Measurements from ENCODE around the gene MPP3. TPM values are rescaled to one million over a fixed set of nuclear protein-coding genes. Genes with fewer than 3 reads are reported as not detected.

Gene MPP3
- polyA plus RNA-seq, 1 donor = 4.9 TPM

- Histone ChIP-seq H3K4me3 (ENCODE audit: low read length) (no peak overlapping the region), H3K36me3 (ENCODE audit: control insufficient read depth, insufficient read depth, low read length) (no peaks in the 10 kb centered on the region), H3K27me3 (ENCODE audit: control insufficient read depth, insufficient read depth, low read length) (peaks cover 29% of the 10 kb centered on the region), H3K27ac (ENCODE audit: low read length) (no peak overlapping the region), H3K4me1 (ENCODE audit: control insufficient read depth, insufficient read depth, low read length) (peaks cover 5% of the 10 kb centered on the region), H3K9me3 (ENCODE audit: control insufficient read depth, low read depth, low read length) (no peaks in the 10 kb centered on the region)
- DNase-seq = no peak
- no CpG with 5 or more reads among the region's 2 CpGs for WGBS (ENCODE audit: insufficient coverage, low lambda C conversion rate)
These were observed 1.2 kb upstream of the MPP3 start for GRCh38 chr17:43834106-43834505.

- Histone ChIP-seq H3K4me3 (ENCODE audit: low read length) (peak overlapping the region; percentile 34), H3K9me3 (ENCODE audit: control insufficient read depth, low read depth, low read length) (no peaks in the 10 kb centered on the region), H3K4me1 (ENCODE audit: control insufficient read depth, insufficient read depth, low read length) (peaks cover 5% of the 10 kb centered on the region), H3K36me3 (ENCODE audit: control insufficient read depth, insufficient read depth, low read length) (no peaks in the 10 kb centered on the region), H3K27ac (ENCODE audit: low read length) (no peak overlapping the region), H3K27me3 (ENCODE audit: control insufficient read depth, insufficient read depth, low read length) (peaks cover 29% of the 10 kb centered on the region)
- peak in 1 of 2 donors; percentile 61 for DNase-seq
- WGBS (ENCODE audit: insufficient coverage, low lambda C conversion rate) = no CpG with 5 or more reads among the region's 51 CpGs
These were observed 574 bp downstream of the MPP3 start for GRCh38 chr17:43832168-43832975.

GRCh38 chr17:43831633-43832032, 1.3 kb downstream of the MPP3 start:
- Histone ChIP-seq H3K27me3 (ENCODE audit: control insufficient read depth, insufficient read depth, low read length) (peaks cover 29% of the 10 kb centered on the region), H3K36me3 (ENCODE audit: control insufficient read depth, insufficient read depth, low read length) (no peaks in the 10 kb centered on the region), H3K4me3 (ENCODE audit: low read length) (no peak overlapping the region), H3K4me1 (ENCODE audit: control insufficient read depth, insufficient read depth, low read length) (peaks cover 5% of the 10 kb centered on the region), H3K27ac (ENCODE audit: low read length) (no peak overlapping the region), H3K9me3 (ENCODE audit: control insufficient read depth, low read depth, low read length) (no peaks in the 10 kb centered on the region)
- DNase-seq = no peak
- no CpG with 5 or more reads among the region's 8 CpGs for WGBS (ENCODE audit: insufficient coverage, low lambda C conversion rate)

- Histone ChIP-seq H3K4me3 (ENCODE audit: low read length) (no peak overlapping the region), H3K36me3 (ENCODE audit: control insufficient read depth, insufficient read depth, low read length) (no peaks in the 10 kb centered on the region), H3K27me3 (ENCODE audit: control insufficient read depth, insufficient read depth, low read length) (peaks cover 29% of the 10 kb centered on the region), H3K27ac (ENCODE audit: low read length) (no peak overlapping the region), H3K9me3 (ENCODE audit: control insufficient read depth, low read depth, low read length) (no peaks in the 10 kb centered on the region), H3K4me1 (ENCODE audit: control insufficient read depth, insufficient read depth, low read length) (peaks cover 5% of the 10 kb centered on the region)
- WGBS (ENCODE audit: insufficient coverage, low lambda C conversion rate) = no CpG with 5 or more reads among the region's 7 CpGs
- no peak for DNase-seq
These were observed 2.3 kb downstream of the MPP3 start for GRCh38 chr17:43830510-43831140.

- no peak overlapping the region for H3K4me3 ChIP-seq (ENCODE audit: low read length)
- WGBS (ENCODE audit: insufficient coverage, low lambda C conversion rate) = no CpG with 5 or more reads among the region's 14 CpGs
- H3K9me3 ChIP-seq (ENCODE audit: control insufficient read depth, low read depth, low read length) = no peaks in the 10 kb centered on the region
- no peak overlapping the region for H3K27ac ChIP-seq (ENCODE audit: low read length)
- H3K36me3 ChIP-seq (ENCODE audit: control insufficient read depth, insufficient read depth, low read length) = no peaks in the 10 kb centered on the region
- no peak for DNase-seq
- peaks cover 27% of the 10 kb centered on the region for H3K27me3 ChIP-seq (ENCODE audit: control insufficient read depth, insufficient read depth, low read length)
- H3K4me1 ChIP-seq (ENCODE audit: control insufficient read depth, insufficient read depth, low read length) = peaks cover 5% of the 10 kb centered on the region
These were observed 3.2 kb downstream of the MPP3 start for GRCh38 chr17:43829738-43830137.

GRCh38 chr17:43827596-43827995, 5.3 kb downstream of the MPP3 start:
- DNase-seq = no peak
- no peak overlapping the region for H3K4me3 ChIP-seq (ENCODE audit: low read length)
- peaks cover 11% of the 10 kb centered on the region for H3K27me3 ChIP-seq (ENCODE audit: control insufficient read depth, insufficient read depth, low read length)
- no peak overlapping the region for H3K27ac ChIP-seq (ENCODE audit: low read length)
- WGBS (ENCODE audit: insufficient coverage, low lambda C conversion rate) = no CpG with 5 or more reads among the region's 9 CpGs
- no peaks in the 10 kb centered on the region for H3K36me3 ChIP-seq (ENCODE audit: control insufficient read depth, insufficient read depth, low read length)
- H3K4me1 ChIP-seq (ENCODE audit: control insufficient read depth, insufficient read depth, low read length) = no peaks in the 10 kb centered on the region
- no peaks in the 10 kb centered on the region for H3K9me3 ChIP-seq (ENCODE audit: control insufficient read depth, low read depth, low read length)

GRCh38 chr17:43826206-43826605, 6.7 kb downstream of the MPP3 start:
- Histone ChIP-seq H3K27me3 (ENCODE audit: control insufficient read depth, insufficient read depth, low read length) (peaks cover under 1% of the 10 kb centered on the region), H3K27ac (ENCODE audit: low read length) (no peak overlapping the region), H3K9me3 (ENCODE audit: control insufficient read depth, low read depth, low read length) (no peaks in the 10 kb centered on the region), H3K36me3 (ENCODE audit: control insufficient read depth, insufficient read depth, low read length) (no peaks in the 10 kb centered on the region), H3K4me1 (ENCODE audit: control insufficient read depth, insufficient read depth, low read length) (no peaks in the 10 kb centered on the region), H3K4me3 (ENCODE audit: low read length) (no peak overlapping the region)
- no CpG with 5 or more reads among the region's 7 CpGs for WGBS (ENCODE audit: insufficient coverage, low lambda C conversion rate)
- DNase-seq = no peak

- Histone ChIP-seq H3K9me3 (ENCODE audit: control insufficient read depth, low read depth, low read length) (no peaks in the 10 kb centered on the region), H3K4me3 (ENCODE audit: low read length) (no peak overlapping the region), H3K36me3 (ENCODE audit: control insufficient read depth, insufficient read depth, low read length) (no peaks in the 10 kb centered on the region), H3K27me3 (ENCODE audit: control insufficient read depth, insufficient read depth, low read length) (no peaks in the 10 kb centered on the region), H3K4me1 (ENCODE audit: control insufficient read depth, insufficient read depth, low read length) (no peaks in the 10 kb centered on the region), H3K27ac (ENCODE audit: low read length) (no peak overlapping the region)
- no peak for DNase-seq
- WGBS (ENCODE audit: insufficient coverage, low lambda C conversion rate) = 100% methylated on average over 4 of the region's 12 CpGs
These were observed 7.4 kb downstream of the MPP3 start for GRCh38 chr17:43825567-43825966.

- DNase-seq = no peak
- WGBS (ENCODE audit: insufficient coverage, low lambda C conversion rate) = no CpG with 5 or more reads among the region's 10 CpGs
- Histone ChIP-seq H3K27ac (ENCODE audit: low read length) (no peak overlapping the region), H3K4me1 (ENCODE audit: control insufficient read depth, insufficient read depth, low read length) (no peaks in the 10 kb centered on the region), H3K4me3 (ENCODE audit: low read length) (no peak overlapping the region), H3K27me3 (ENCODE audit: control insufficient read depth, insufficient read depth, low read length) (no peaks in the 10 kb centered on the region), H3K36me3 (ENCODE audit: control insufficient read depth, insufficient read depth, low read length) (no peaks in the 10 kb centered on the region), H3K9me3 (ENCODE audit: control insufficient read depth, low read depth, low read length) (no peaks in the 10 kb centered on the region)
These were observed 9.4 kb downstream of the MPP3 start for GRCh38 chr17:43823350-43824084.

- WGBS (ENCODE audit: insufficient coverage, low lambda C conversion rate) = no CpG with 5 or more reads among the region's 5 CpGs
- no peaks in the 10 kb centered on the region for H3K27me3 ChIP-seq (ENCODE audit: control insufficient read depth, insufficient read depth, low read length)
- no peak overlapping the region for H3K4me3 ChIP-seq (ENCODE audit: low read length)
- H3K4me1 ChIP-seq (ENCODE audit: control insufficient read depth, insufficient read depth, low read length) = no peaks in the 10 kb centered on the region
- H3K9me3 ChIP-seq (ENCODE audit: control insufficient read depth, low read depth, low read length) = no peaks in the 10 kb centered on the region
- H3K36me3 ChIP-seq (ENCODE audit: control insufficient read depth, insufficient read depth, low read length) = no peaks in the 10 kb centered on the region
- no peak overlapping the region for H3K27ac ChIP-seq (ENCODE audit: low read length)
- no peak for DNase-seq
These were observed 10.3 kb downstream of the MPP3 start for GRCh38 chr17:43822570-43823190.

Measured in large intestine (tissue), 3 donors.